ENCODE results near the gene CAMK2D. TPM values are rescaled to one million over a fixed set of nuclear protein-coding genes. Genes with fewer than 3 reads are reported as not detected.
"Not testable (repeated sequence)": the region's sequence is repeated elsewhere in the genome, so short reads cannot be mapped to it uniquely, and the experiment has no call there.

CAMK2D gene
- total RNA-seq, 2 experiments from 2014 or later, result 62.8 to 66.1 TPM

DNA sequence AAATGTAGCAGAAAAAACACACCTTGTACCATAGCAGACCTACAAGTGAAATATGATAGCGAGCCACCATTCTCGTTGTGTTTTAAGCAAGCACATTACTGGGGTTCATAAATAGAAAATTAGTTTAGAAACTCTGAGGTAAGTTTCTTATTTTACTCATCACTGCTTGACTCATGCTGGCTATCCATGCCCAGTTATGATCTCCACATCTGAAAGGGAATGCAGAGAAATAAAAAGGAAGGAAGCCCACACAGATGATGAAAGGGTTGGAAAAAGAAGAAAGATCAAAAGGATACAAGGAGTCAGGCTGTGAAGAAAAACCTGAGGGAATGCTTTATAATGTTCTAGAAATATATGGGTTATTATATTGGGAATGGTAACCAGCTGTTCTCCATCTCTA, 54.5 kb downstream of the CAMK2D start:
- Mint-ChIP-seq H3K27ac (no peak overlapping the region), H3K27me3 (no peaks in the 10 kb centered on the region), H3K4me1 (ENCODE audit: low read depth) (peaks cover 43% of the 10 kb centered on the region), H3K4me3 (no peak overlapping the region), H3K36me3 (ENCODE audit: low read depth) (peaks cover 22% of the 10 kb centered on the region), H3K9me3 (no peaks in the 10 kb centered on the region)
- intact Hi-C loops (cut with micrococcal nuclease), result no loop called here
- ATAC-seq (no peak), DNase-seq (no peak)
- TF ChIP-seq, protein P1, sequence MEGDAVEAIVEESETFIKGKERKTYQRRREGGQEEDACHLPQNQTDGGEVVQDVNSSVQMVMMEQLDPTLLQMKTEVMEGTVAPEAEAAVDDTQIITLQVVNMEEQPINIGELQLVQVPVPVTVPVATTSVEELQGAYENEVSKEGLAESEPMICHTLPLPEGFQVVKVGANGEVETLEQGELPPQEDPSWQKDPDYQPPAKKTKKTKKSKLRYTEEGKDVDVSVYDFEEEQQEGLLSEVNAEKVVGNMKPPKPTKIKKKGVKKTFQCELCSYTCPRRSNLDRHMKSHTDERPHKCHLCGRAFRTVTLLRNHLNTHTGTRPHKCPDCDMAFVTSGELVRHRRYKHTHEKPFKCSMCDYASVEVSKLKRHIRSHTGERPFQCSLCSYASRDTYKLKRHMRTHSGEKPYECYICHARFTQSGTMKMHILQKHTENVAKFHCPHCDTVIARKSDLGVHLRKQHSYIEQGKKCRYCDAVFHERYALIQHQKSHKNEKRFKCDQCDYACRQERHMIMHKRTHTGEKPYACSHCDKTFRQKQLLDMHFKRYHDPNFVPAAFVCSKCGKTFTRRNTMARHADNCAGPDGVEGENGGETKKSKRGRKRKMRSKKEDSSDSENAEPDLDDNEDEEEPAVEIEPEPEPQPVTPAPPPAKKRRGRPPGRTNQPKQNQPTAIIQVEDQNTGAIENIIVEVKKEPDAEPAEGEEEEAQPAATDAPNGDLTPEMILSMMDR (IDR thresholded peaks at IDR 0.05), result no peak
- POLR2A ChIA-PET, result no interaction called here
- CTCF ChIA-PET, result no interaction called here

DNA sequence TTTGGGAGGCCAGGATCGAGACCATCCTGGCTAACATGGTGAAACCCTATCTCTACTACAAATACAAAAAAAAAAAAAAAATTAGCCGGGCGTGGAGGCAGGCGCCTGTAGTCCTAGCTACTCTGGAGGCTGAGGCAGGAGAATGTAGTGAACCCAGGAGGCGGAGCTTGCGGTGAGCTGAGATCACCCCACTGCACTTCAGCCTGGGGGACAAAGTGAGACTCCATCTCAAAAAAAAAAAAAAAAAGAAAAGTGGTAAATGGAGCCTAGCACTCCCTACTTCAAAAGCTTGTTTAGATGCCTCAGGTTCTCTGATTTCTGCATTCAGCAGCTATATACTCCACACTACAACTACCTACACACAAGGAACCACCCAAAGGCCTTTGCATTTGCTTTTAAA, 56.4 kb downstream of the CAMK2D start:
- H3K27ac Mint-ChIP-seq; DNase-seq; ATAC-seq; H3K27me3 Mint-ChIP-seq; H3K9me3 Mint-ChIP-seq; H3K4me3 Mint-ChIP-seq; intact Hi-C loops (cut with micrococcal nuclease): not testable (repeated sequence)
- Mint-ChIP-seq H3K36me3 (ENCODE audit: low read depth) (peaks cover 27% of the 10 kb centered on the region), H3K4me1 (ENCODE audit: low read depth) (peaks cover 56% of the 10 kb centered on the region)
- ChIA-PET CTCF (interaction anchor here (1.9 kb wide), 1 partner anchor 11 kb away, joined by 5 read pairs; no protein-coding TSS in a partner anchor), POLR2A (interaction anchor here (0.5 to 0.7 kb wide), 2 partner anchors 22 to 263 kb away, joined by 3 read pairs; no protein-coding TSS in a partner anchor)

DNA sequence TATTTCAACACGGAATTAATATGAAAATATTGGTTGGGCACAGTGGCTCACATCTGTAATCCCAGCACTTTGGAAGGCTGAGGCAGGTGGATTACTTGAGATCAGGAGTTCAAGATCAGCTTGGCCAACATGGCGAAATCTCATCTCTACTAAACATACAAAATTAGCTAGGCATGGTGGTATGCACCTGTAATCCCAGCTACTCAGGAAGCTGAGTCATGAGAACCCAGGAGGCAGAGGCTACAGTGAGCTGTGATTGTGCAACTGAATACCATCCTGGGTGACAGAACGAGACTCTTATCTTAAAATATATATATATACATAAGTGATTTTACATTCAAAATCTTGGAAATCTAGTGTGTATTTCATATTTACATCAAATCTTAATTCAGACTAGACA, 58.9 kb downstream of the CAMK2D start:
- intact Hi-C loops (cut with micrococcal nuclease); ATAC-seq; DNase-seq; H3K9me3 Mint-ChIP-seq; H3K27ac Mint-ChIP-seq; H3K27me3 Mint-ChIP-seq; H3K4me3 Mint-ChIP-seq: not testable (repeated sequence)
- POLR2A ChIA-PET, result interaction anchor here (0.7 kb wide), 1 partner anchor 20 kb away, joined by 4 read pairs; no protein-coding TSS in a partner anchor
- Mint-ChIP-seq H3K4me1 (ENCODE audit: low read depth) (peaks cover 59% of the 10 kb centered on the region), H3K36me3 (ENCODE audit: low read depth) (peaks cover 23% of the 10 kb centered on the region)
- CTCF ChIA-PET, result interaction anchor here (1.3 kb wide), 1 partner anchor 9 kb away, joined by 3 read pairs; no protein-coding TSS in a partner anchor

DNA sequence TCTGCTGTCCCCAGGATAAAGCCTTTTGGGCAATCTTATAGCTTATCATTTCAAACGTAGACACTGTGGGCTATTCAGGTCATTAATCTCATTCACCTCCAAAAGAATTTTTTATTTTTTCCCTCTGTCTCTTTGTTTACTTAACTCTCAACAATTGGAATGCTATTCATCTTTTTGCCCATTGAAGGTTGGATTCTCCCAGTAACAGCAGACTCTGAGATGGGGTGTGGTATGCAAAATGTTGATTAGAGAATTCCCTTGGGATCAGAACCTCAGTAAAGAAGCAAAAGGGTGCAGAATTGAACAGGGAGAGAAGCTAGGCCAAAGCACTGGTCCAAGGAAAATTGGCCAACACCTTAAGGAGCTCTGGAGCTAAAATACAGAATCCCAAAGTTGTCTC, 60.4 kb downstream of the CAMK2D start:
- H3K36me3 Mint-ChIP-seq (ENCODE audit: low read depth), result peaks cover 23% of the 10 kb centered on the region
- peaks cover 49% of the 10 kb centered on the region for H3K4me1 Mint-ChIP-seq (ENCODE audit: low read depth)
- no peaks in the 10 kb centered on the region for H3K9me3 Mint-ChIP-seq
- CTCF ChIA-PET, result interaction anchor here (0.9 to 1.4 kb wide), 2 partner anchors 9 to 20 kb away, joined by 4 read pairs; no protein-coding TSS in a partner anchor
- TF ChIP-seq, protein P1 (IDR thresholded peaks at IDR 0.05), result no peak
- POLR2A ChIA-PET, result interaction anchor here (1.0 to 1.4 kb wide), 2 partner anchors 9 to 11 kb away, joined by 3 to 4 read pairs; no protein-coding TSS in a partner anchor
- H3K27me3 Mint-ChIP-seq, result no peaks in the 10 kb centered on the region
- ATAC-seq (no peak), DNase-seq (no peak)
- intact Hi-C loops (cut with micrococcal nuclease), result no loop called here
- no peak overlapping the region for H3K4me3 Mint-ChIP-seq
- no peak overlapping the region for H3K27ac Mint-ChIP-seq

DNA sequence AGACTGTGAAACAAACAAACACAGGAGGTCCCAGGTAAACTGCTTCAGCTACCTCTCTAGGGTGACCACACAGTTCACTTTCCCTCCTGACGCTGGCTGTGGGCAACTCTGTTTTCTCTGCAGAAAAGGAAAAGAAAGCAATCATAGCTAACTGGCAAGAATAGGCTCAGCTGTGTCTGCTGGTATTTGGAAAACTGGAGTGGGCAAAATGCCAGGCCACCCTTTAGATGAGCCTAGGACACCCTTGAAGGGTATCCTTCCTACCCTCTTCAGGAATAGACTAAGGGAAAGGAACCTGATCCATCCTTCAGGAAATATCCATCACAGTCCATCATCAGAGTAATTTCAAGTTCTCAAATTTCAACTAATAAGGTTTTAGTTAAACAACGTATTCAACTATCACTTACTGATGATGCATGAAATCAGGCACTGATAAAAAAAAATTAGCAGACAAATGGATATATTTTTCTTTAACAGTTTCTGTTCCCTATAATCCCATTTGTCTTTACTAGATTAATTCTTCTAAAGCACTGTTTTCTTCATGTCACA, 60.9 kb downstream of the CAMK2D start:
- TF ChIP-seq, protein P1 (IDR thresholded peaks at IDR 0.05), result no peak
- ChIA-PET CTCF (interaction anchor here (0.9 to 1.4 kb wide), 2 partner anchors 20 to 22 kb away, joined by 3 to 4 read pairs; no protein-coding TSS in a partner anchor), POLR2A (interaction anchor here (1.4 kb wide), 1 partner anchor 10 kb away, joined by 3 read pairs; no protein-coding TSS in a partner anchor)
- no peaks in the 10 kb centered on the region for H3K9me3 Mint-ChIP-seq
- intact Hi-C loops (cut with micrococcal nuclease), result no loop called here
- peaks cover 45% of the 10 kb centered on the region for H3K4me1 Mint-ChIP-seq (ENCODE audit: low read depth)
- peak overlapping the region; percentile 39 for H3K27ac Mint-ChIP-seq
- no peak for DNase-seq
- no peak for ATAC-seq
- H3K27me3 Mint-ChIP-seq, result no peaks in the 10 kb centered on the region
- H3K36me3 Mint-ChIP-seq (ENCODE audit: low read depth), result peaks cover 23% of the 10 kb centered on the region
- H3K4me3 Mint-ChIP-seq, result no peak overlapping the region

DNA sequence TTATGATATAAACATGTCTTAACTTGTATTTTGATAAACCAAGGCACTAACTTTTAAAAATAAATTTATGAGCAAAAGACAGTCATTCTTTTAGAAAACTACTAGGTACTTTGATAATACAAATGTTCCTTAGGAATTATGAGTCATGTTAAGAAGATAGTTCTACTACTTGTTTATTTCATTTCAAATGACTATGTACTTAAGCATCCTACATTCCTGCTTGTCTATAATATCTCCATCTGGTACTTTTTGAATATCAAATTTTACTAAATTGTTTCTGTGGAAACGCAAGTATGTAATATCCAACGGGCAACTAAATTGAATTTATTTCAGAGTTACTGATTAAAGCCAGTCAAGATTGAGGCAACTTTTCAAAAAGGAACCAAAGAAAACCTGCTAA, 61.8 kb downstream of the CAMK2D start:
- DNase-seq, result no peak
- TF ChIP-seq, protein P1 (IDR thresholded peaks at IDR 0.05), result no peak
- H3K27ac Mint-ChIP-seq, result peak overlapping the region; percentile 60
- no peaks in the 10 kb centered on the region for H3K27me3 Mint-ChIP-seq
- CTCF ChIA-PET, result interaction anchor here (0.9 to 1.3 kb wide), 2 partner anchors 19 to 23 kb away, joined by 3 to 4 read pairs; no protein-coding TSS in a partner anchor
- H3K36me3 Mint-ChIP-seq (ENCODE audit: low read depth), result peaks cover 23% of the 10 kb centered on the region
- POLR2A ChIA-PET, result no interaction called here
- peaks cover 41% of the 10 kb centered on the region for H3K4me1 Mint-ChIP-seq (ENCODE audit: low read depth)
- no peak overlapping the region for H3K4me3 Mint-ChIP-seq
- intact Hi-C loops (cut with micrococcal nuclease), result no loop called here
- ATAC-seq, result no peak
- no peaks in the 10 kb centered on the region for H3K9me3 Mint-ChIP-seq
